HG03378 (cell line): ENCODE measurements around the gene HMCN1.
"Not testable (repeated sequence)": the region's sequence is repeated elsewhere in the genome, so short reads cannot be mapped to it uniquely, and the experiment has no call there.

ENCODE experiments used
- ATAC-seq: cut with Tn5 transposase; IDR thresholded peaks from one replicate; pipeline ENCODE4 v1.9.1; 2021; ENCODE audit warnings: mild to moderate bottlenecking, moderate library complexity; ENCODE audit not compliant: unreplicated experiment

The HMCN1 gene

GRCh38 chr1:186125511-186125910 is 391.3 kb downstream of the HMCN1 start:
- no peak for ATAC-seq

- ATAC-seq = no peak
Observed at GRCh38 chr1:186129758-186130157, 395.6 kb downstream of the HMCN1 start.

- ATAC-seq = no peak
Observed at GRCh38 chr1:186139115-186139514, 404.9 kb downstream of the HMCN1 start.

- ATAC-seq = no peak
Observed at GRCh38 chr1:186139701-186140100, 405.5 kb downstream of the HMCN1 start.

- no peak for ATAC-seq
Observed at GRCh38 chr1:186142159-186142558, 408.0 kb downstream of the HMCN1 start.

- ATAC-seq = no peak
Observed at GRCh38 chr1:186142916-186143315, 408.7 kb downstream of the HMCN1 start.

GRCh38 chr1:186143481-186143880 is 409.3 kb downstream of the HMCN1 start:
- no peak for ATAC-seq

GRCh38 chr1:186144505-186144904 is 410.3 kb downstream of the HMCN1 start:
- no peak for ATAC-seq

- ATAC-seq = no peak
Observed at GRCh38 chr1:186146974-186147373, 412.8 kb downstream of the HMCN1 start.

GRCh38 chr1:186149591-186149990 is 415.4 kb downstream of the HMCN1 start:
- ATAC-seq = no peak

- no peak for ATAC-seq
Observed at GRCh38 chr1:186152227-186152619, 418.0 kb downstream of the HMCN1 start.

- ATAC-seq = no peak
Observed at GRCh38 chr1:186152620-186153239, 418.5 kb downstream of the HMCN1 start.

GRCh38 chr1:186154651-186155050 is 420.5 kb downstream of the HMCN1 start:
- no peak for ATAC-seq

GRCh38 chr1:186155594-186155993 is 421.4 kb downstream of the HMCN1 start:
- peak; percentile 81 for ATAC-seq

GRCh38 chr1:186162895-186163294 is 428.7 kb downstream of the HMCN1 start:
- ATAC-seq = not testable (repeated sequence)

GRCh38 chr1:186164773-186165172 is 430.6 kb downstream of the HMCN1 start:
- no peak for ATAC-seq

GRCh38 chr1:186165303-186165702 is 431.1 kb downstream of the HMCN1 start:
- ATAC-seq = no peak

GRCh38 chr1:186167096-186167668 is 433.0 kb downstream of the HMCN1 start:
- no peak for ATAC-seq

GRCh38 chr1:186175588-186175987 is 441.4 kb downstream of the HMCN1 start:
- no peak for ATAC-seq

GRCh38 chr1:186178426-186179043 is 444.3 kb downstream of the HMCN1 start:
- peak; percentile 29 for ATAC-seq

- no peak for ATAC-seq
Observed at GRCh38 chr1:186179231-186179630, 445.0 kb downstream of the HMCN1 start.

GRCh38 chr1:186183219-186183618 is 449.0 kb downstream of the HMCN1 start:
- peak; percentile 67 for ATAC-seq
